Stimulated activated CD8-positive, alpha-beta memory T cell treated with anti-CD3 and anti-CD28 coated beads, Interleukin-4, amount 100 ng/mL, for 24 hours (primary cell): ENCODE measurements around the gene APOM.
A peak's percentile ranks its signal among the peaks of the same experiment; 100 is the strongest.

Experiments
- DNase-seq: peaks from one replicate; pipeline ENCODE4 v3.0.0-alpha.2; 2020; ENCODE audit warnings: low read depth

Gene APOM

DNA sequence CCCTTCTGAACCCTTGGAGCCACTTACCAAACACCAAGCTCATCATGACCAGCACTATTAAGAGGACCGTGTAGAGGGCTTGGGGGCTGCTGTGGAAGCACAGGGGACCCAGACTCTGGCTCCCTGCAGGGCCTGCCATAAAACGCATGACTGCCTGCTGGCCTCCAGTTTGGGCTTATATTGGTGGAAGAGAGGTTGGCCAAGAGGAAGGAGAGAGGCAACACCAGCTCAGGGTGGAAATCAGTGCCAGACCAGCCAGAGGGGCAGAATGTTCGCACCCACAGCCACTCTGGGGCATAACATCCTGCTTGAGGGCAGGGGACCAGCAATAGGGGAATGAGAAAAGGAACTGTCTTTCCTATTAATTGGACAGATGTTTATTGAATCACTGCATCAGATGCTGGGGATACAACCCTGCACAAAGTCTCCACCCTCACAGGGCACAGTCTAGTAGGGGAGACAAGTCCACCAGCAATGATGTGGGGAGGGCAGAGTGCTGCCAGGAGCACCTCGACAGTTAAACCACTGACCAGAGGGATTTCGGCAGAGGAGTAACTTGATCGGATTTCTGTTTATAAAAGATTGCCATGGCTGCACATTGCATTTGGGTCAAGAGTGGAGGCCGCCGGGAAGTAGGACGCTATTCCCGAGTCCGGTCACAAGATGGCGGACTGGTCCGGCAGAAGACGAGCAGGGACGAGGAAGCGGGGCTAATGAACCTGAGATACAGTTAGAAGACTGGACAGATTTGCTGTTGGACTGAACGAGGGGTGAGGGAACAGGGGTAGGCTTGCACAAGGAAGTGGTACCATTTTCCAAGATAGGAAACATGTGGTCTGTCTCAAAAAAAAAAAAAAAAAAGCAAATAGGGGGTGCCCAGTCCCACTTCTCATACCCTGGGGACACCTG is 24.8 kb downstream of the APOM start, which contains the start of gene LY6G5C:
Gene LY6G5C, minus strand, starts transcription at position 842 of the 909 bp plus-strand sequence. Its CDS starts 694 bp downstream, at position 148.
- DNase-seq, result no peak

DNA sequence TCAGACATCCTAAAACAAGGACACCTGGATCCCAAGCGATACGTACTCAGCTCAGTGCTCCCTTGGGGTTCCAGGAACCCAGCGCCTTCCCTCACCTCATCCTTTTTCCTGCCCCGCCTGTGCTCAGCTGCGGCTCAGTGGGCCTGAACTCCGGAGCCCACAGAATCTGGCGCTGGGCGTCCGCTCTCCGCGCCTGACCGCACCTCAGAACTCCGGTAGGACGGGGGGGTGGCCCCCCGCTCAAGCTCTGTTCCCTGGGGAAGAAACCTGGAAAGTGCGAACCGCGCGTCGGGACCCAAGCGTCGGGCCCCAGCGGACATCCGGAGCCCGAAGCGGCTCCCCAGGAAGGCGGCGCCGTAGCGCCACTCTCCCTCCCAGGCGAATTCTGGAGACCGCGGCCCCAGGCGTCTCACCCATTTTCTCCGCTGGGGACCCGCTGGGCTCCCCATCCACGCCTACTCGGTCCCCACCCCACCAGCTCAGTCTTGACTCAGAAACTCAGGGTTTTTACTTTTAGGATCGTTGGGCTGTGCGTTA is 25.5 kb downstream of the APOM start:
- no peak for DNase-seq

DNA sequence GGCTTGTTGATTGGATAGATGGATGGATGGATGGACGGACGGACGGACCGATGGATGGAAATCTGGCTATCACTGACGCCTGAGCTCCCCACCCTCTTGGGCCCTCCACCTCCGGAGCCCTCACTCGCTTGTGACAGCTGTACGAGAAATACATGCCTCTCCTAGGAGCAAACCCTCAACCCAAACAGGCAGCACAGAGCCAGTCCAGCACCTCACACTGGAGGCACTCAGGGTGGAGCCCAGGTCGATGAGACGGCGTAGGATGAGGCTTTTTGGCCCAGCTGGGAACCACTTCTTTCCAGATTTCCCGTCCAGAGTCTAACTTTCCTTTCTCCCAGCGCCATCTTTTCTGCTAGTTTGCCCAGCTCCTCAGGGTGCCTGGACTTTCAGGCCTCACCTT is 27.9 kb downstream of the APOM start:
- DNase-seq, result no peak

DNA sequence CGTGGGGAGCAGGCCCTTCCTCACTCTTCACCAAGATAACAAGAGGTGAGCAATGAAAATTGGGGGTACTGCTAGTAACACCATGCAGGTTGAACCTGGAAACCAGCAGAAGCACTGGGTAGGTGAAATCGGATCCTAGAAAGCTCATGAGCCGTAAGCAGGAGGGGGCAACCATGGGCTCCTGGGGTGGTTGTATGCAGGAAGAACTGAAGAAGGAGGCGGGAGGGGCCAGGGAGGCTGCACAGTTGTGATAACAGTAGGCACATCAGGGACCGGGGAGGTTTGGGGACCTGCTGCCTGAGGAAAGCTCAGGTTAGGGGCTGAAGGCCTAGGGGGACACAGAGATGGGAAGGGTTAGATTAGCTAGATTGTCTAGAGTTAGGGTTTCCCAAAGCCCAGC is 30.8 kb downstream of the APOM start:
- no peak for DNase-seq

DNA sequence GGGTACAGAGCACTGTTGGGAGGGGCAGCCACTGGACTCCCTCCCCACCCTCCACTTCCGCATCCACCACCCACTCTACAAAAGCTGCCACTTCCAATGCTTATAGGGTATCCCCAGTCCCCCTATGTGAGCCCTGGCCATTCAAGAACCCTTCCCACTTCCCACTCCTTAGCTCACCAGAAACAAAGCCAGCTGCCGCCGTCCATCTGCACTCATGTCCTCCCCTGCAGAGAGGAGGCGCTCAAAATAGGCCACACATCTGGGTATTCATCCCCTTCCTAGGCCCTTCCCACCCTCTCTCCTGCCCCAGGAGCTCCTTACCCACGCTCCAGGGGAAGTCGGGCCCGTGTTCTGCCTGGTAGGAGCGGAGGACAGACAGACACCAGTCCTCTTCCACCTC is 31.6 kb downstream of the APOM start:
- no peak for DNase-seq

DNA sequence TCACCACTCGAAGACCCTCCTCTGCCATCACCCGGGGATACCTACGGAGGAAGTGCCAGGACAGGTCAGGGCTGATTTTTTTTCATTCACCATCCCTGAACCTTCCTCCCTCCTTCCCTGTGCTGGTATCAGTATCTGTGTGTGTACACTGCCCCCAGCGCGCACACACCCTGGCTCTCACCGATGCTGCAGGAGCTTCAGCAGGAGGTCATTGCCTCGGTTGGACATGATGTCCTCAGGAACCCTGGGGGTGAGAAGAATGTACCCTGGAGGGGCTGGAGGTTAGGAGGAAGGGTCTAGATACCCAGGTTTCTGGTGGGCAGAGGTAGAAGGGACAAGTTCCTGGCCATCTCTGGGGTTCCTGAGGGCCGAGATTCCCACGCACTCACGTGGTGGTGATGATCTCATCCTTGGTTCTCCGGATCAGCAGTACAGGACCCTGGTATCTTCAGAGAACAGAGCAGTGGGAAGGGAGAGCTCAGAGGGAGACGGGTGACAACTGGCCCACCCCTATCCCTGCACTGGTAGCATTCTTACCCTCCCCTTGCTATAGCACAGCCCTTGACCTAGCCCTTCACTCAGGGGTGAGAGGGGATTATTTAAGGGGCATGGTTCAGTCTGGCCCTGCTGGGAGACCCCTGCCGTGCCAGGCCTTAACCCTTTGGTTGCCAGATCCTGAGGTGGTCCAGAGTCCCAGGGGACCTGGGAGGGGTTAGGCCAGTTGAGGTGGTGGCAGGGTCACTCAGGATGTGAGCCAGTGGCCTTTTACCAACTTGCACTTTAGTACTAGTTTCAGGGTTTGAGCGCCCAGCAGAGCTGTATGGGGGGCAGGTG is 32.4 kb downstream of the APOM start:
- no peak for DNase-seq

DNA sequence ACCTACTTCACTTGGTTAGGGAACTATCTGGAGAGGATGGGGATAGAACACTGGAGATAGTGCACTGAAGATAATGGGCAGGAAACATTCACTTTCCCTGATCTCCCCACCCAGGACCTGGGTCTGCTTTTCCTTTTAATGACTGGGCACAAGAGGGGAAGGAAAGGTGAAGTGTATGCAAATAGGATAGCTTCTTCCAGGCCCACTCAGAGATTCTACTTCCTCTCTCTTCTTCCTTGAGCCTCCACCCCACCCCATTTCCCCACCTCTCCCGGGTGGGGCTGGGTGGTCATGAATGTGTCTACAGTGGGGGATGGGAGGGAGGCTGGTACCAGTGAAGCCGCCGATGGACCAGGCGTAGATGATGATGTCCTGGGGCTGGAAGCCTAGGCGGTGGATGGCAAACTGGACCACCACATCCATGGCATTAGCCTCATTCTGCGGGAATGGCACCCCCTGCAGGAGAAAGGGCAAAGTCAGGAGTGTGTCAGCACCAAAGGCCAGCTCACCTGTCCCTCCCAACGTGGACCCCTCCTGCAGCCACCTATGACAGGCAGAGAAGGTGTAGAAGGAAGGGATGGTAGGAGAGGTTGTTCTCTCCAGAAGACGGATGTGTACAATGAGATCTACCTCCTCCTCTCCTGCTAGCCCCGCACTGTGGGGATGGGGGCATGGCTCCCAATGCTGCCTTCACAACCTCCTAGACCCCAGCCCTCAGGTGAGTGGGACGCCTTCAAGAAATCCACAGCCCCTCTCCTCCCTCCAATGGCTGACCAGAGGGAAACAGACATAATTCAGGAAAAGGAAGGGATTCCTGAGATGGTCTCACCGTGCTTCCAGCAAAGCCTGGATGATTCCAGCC is 33.8 kb downstream of the APOM start:
- no peak for DNase-seq

DNA sequence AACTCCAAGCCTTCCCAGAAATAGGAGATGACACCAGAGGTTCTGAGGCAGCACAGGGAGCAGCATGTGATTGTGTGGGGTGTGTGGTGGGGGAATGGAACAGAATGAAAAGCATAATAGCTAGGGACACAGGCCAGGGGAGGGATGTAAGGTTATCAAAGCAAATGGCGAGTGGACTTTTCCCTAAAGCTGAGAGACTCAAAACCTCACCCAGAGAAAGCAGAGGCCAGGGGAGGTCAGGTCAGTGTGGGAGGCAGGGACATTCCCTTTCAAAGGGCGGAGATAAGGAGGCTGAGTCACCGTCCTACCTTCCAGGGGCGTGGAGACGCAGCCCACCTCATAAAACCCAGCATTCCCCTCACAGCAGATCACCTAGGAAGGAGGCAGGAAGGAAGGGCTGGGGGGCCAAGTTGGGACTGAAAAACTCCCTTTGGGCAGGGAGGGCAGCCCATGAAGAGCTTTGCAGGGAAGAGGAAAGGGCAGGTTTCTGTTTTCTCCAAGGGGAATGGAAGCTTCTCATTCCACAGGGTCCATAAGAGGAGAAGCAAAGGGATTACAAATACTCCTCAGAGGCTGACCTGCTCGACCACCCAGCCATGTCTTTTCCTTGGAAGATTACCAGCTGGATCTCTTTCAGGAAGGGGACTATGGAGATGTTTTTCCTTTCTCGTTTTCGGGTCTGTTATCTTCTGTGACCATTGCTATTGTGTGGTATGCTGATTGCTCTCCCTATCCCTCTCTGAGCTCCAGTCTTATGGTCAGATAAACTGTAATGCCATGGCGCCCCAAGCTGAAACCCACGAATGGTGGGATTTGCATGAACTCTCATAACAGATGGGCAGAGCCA is 34.8 kb downstream of the APOM start:
- DNase-seq, result no peak

DNA sequence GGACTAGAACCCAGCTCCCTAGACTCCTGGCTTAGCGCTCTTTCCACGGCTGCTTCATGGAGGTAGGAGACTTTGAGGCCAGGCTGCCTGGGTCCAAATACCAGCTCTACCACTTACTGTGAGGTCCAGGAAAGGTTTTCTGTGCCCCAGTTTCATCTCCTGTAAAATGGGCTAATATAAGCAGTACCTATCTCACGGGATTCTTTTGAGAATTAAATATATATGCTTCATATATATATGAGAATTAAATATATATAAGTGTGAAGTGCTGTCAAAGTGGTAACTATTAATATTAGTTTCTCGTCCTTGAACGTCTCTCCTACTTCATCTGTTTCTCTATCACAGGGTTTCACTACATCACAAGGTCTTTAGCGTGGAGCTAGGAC is 35.4 kb downstream of the APOM start:
- no peak for DNase-seq

DNA sequence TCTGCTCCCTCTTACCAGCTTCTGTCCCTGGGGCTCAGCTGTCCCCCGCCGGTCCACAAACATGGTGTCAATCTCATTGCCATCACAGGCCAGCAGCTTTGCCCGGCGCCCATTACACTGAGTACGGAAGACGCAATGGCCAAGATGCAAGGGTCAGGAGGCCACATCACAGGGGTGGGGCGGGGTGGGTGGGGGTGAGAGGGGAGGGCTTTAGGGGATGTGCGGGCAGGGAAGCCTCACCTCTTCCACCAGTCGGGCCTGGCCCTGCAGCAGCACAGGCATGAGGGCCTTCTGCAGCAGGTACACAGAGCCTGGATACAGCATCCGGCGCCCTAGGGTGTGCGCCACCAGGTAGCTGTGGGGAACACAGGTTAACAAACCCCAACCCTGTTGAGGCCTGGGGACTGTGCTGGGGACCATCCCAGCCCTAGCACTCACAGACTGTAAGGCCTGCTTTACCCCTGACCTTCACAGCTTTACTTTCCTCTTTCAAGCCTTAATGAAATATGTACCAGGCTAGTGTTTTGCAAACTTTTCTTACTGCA is 35.9 kb downstream of the APOM start:
- DNase-seq, result no peak

DNA sequence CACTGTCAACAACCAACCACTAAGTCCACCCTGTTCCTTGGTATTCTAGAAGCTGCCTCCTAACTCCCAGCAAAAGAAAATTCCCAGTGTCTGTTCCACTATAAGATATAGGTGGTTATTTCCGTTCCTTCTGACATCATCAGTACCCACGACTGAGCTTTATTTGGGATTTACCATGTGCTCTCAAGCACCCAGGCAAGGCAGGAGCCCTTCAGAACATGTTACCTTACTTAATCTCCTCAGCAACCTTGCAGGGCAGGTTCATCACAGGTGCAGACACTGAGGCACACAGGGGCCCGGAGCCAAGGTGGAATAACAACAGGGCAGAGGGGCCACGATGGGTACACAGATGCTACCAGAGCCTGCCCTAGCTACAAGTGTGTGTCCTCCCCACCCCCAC is 36.7 kb downstream of the APOM start:
- DNase-seq, result no peak

DNA sequence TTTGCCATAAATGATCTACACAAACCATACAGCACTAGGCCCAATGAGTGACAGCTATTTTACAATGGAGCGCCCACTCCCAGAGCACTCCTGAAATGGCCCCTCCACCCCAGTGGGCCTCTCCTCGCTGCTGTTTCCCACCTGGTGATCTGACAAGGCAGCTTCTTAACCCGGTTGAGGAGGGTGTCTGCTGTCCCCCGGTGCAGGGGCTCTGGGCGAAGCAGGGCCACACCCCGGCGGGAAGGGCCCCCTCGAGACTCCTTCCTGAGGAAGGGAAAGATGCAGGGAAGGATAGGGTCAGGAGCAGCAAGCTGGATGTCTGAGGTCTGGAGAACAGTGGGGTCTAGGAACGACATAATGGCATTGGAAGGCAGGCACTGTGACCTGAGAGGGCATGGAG is 37.2 kb downstream of the APOM start:
- DNase-seq, result no peak

DNA sequence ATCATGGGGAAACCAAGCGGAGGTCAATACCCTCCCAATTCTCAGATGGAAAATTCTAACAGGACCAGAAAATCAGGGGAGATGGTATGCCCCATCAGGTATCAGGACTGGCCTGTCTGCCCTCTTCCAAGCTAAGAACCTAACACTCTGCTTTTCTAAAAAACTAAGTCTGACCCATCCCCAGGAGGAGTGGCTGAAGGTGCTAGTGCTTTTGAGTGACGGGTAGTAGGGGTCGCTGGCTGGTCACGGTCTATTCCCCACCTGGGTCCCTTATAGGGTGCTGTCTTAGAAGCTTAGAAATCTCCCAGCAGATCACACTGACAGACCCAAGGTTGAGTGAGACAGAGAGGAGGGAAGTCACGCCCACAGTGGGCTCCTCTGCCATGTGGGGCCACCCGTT is 37.8 kb downstream of the APOM start:
- no peak for DNase-seq

DNA sequence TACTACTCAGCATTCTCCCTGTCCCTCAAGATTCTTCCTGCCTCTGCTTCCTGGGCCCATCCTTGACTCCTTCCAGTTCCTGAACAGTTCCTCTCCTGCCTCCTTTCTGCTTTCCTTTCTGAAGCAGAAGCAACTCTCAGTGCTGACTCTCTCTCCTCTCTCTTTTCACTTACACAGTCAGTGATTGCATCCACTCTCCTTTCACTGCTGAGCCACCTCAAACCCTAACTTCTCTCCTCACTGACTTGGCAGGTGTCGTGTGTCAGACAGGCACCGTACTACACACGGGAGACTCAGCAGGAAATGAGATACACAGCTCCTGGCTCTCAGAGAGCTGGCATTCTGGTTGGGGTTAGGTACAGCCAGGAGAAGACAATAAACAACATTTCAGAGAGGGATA is 41.9 kb downstream of the APOM start:
- DNase-seq, result no peak

DNA sequence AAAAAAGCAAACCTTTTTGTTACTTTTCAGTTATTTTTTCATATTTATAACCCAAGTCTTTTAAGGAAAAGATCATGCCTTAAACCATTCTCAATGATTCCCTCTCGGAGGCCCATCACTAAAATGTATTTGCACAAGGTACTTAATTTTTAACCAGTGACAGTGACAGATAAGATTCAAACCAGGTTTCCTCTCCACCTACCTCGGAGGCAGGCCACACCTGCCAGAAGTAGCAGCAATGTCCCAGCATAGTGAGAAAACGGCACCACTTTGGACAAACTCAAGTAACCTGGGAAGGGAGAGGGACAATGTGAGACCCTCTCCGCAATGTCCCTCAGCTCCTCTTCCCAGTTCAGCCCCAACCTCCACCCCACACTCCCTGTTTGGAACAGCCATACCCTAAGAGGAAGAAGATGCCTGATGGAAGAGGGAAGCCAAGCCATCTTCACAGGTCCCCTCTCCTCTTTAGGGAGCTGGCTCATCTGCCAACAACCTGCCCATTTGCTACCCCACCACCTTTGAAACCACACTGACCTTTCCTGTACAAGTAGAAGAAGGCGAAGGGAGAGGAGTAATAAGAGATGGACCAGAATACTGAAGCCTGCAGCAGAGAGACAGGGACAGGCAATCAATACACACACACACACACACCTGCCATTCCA is 45.2 kb downstream of the APOM start:
- no peak for DNase-seq

DNA sequence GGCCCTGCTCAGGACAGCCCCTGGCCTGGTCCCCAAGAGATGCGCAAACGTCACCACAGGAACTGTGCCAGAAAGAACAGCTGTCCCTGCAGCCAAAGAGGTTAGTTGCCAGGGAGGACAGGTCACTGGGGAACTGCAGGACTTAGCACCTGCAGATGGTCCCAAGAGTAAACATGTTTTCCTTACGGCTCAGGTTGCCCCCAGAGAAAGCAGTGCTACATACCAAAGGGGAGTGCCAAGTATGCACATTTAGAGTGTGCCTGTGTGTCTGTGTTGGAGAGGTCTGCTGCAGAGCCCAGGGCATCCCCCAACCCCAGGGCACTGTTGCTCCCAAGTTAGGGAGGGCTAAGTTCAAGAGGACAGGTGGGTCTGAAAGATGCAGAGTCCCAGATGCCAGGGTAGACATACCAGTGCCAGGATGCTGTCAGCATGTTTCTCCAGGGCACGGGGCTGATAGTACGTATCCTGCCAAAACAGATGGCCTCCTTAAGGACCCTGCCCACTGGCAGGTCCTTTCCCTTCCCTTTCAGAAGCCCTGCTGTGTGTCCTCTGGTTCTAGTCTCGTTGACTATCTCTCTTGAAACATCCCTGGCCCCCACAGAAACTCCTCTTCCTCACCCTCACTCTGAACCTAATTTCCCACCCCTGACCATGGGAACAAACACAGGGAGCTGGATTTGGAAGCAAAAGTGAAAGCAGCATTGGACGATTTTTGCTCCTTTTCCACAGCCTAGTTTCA is 46.1 kb downstream of the APOM start:
- no peak for DNase-seq

DNA sequence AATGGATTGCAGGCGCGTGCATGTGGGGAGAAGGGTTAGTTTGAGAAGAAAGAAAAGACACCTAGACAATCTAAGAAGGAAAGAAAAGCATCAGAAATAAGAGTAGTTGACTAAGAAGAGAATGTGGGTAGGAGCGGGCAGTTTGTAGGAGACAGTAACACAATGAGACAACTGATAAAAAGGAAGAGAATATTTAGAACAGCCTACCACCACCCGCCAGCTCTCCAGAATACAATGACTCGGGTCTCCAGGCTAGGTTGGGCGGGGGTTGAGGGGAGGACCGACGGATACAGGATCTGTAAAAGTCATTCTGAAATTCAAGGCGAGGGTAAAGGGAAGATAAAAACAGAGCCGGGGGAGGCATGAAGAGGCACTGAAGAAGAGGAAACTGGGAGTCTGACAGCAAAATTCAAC is 46.7 kb downstream of the APOM start:
- no peak for DNase-seq

DNA sequence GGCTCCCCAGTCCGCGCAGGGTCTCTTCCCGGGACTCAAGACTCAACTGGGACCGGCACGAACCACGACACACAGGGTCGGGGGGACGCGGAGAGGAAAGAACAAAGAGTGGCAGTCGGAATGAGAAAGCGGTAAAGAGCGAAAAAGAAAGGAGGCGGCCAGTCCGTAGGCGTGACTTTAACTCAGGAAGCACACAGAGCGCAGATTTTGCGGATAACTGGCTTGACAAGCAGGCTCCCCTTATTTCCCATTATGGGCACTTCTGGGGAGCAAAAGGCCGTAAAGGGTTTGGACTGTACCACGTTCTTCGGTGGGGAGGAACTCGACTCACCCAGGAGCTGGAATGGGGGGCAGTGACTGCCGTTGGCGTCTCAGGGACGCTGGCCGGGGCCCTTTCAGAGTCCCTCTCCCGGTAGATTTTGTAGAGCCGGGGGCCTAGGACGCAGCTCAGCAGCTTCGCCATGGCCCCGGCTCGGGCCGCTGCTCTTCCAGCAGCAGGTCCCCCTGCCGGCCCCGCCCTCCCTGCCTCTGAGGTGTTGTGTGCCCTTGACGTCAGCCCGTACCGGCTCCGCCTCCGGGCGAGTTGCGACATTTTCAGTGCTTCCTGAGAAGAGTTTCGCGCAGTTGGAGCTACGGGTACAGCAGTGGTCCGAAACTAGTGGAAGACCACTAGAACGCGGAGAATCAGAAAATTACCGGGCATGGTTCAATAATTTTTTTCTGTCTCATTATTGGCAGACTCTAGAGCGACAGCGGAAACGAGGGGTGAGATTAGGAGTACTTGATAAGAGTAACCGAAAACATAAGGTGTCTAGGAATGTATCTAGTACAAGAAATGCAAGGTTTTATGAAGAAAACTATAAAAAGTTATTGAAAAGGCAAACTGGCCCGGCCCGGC is 47.4 kb downstream of the APOM start, which contains the start of gene ABHD16A:
Gene ABHD16A, minus strand, starts transcription at position 506 of the 898 bp plus-strand sequence. Its CDS starts 43 bp downstream, at position 463.
- DNase-seq, result peak; percentile 94
